Activated effector memory CD4-positive, alpha-beta T cell treated with anti-CD3 and anti-CD28 coated beads, Interleukin-2, amount 50 U/mL, for 16 hours (primary cell): ENCODE data around the gene GLMP.
"Not testable (repeated sequence)": the region's sequence is repeated elsewhere in the genome, so short reads cannot be mapped to it uniquely, and the experiment has no call there.

Source experiments
- DNase-seq: peaks from one replicate; pipeline ENCODE4 v3.0.0-alpha.2; 2020

GLMP gene, protein sequence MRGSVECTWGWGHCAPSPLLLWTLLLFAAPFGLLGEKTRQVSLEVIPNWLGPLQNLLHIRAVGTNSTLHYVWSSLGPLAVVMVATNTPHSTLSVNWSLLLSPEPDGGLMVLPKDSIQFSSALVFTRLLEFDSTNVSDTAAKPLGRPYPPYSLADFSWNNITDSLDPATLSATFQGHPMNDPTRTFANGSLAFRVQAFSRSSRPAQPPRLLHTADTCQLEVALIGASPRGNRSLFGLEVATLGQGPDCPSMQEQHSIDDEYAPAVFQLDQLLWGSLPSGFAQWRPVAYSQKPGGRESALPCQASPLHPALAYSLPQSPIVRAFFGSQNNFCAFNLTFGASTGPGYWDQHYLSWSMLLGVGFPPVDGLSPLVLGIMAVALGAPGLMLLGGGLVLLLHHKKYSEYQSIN

DNA sequence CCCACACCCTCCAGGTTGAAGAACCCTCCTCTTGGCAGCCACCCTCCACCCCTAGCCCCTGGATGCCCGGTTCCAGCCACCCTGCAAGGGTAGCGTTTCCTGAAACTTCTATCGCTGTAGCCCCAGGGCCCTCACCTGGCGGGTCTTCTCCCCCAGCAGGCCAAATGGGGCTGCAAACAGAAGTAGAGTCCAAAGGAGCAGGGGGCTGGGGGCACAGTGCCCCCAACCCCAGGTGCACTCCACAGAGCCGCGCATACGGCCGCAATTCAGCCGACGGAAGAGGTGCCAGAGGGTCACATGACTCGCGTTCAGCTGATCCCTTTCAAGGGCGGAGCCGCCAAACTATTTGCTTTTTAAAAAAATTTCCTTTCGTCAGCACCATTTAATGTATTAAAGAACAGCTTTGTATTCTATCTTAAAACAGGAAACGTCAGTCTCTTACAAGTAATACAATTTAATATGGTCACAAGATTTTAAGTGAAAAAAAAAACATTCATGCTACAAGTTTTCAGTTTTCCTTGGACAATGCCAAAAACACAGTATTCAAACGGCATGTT, at the start of gene GLMP:
Gene GLMP, minus strand, starts transcription at position 289 of the 557 bp plus-strand sequence. Its CDS starts 34 bp downstream, at position 255.
- DNase-seq, result peak; percentile 85

GRCh38 chr1:156344409-156344808, 48.9 kb upstream of the GLMP start:
- DNase-seq, result no peak

DNA sequence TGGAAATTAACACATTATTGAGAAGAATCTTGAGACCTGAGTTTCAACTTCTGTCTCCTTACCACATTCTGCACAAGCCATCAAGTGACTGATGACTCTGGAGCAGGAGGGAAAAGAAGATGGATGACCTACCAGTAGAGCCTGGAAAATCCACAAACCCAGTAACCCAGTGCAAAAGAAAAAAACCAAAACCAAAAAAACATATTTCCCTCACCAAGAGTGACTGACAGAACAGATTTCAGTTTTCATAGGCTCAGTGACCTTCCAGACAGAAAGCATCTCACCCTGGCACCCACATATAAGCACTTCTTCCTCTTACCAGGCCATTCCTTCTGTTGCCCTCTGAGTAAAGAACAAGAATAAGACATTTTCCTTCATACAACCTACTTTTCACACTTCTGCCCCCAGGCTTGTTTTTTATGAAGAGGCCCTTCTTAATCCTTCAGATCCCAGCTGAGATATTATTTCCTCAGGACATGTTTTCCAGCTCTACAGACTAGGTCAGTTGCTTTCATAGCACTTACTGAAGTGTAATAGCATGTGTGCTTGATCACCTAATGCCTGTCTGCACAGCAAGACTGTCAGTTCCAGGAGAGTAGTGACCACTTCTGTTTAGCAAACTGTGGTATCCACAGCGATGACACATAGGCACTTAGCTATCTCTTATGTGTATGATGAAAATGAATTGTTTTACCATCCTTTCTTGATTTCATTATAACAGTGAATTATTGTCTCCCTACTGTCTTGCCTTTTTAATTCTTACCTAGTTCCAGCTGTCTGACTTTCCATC, 46.9 kb upstream of the GLMP start:
- DNase-seq, result no peak

DNA sequence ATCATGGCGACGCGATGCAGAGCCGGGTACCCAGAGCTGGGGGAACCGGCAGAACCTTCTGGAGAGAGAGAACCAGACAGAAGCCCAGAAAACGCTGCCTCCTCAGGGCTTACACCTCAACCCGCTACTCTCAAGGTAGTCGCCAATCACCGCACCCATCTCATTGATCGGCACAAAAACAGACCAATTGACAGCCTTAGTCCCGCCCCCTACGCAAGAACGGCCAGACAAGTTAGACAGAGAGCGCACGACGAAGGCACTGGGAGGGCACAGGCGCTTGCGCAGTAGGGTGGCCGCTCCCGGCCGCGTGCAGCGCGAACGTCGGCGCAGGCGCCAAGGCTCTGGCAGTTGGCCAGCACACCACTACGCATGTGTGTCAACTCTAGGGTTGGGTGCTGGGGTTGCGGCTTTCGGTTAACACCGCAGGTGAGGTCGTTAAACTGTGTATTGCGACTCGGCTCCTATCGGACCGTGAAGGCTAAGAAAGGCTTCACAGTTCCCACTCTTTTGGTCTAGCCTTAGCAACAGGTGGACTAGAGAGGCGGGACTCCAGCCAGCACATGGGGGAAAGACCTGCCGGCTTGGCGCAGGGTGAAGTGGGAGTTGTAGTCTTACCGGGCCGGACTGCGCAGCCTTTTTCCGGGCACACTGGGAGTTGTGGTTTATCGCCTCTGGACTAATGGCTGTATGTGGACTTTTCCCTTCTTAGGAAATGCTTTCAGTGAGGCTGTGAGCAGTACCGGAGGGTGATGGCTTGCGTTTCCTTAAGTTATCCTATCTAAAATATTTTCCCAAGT, 42.9 kb upstream of the GLMP start, which contains the start of the genes CCT3 and TSACC:
Gene CCT3, minus strand, starts transcription at position 113 of the 797 bp plus-strand sequence. Its CDS starts 108 bp downstream, at position 5.
Gene TSACC, plus strand, starts transcription at position 347 of the 797 bp plus-strand sequence. CDS start 1,232 bp downstream, outside the sequence.
- peak; percentile 100 for DNase-seq

- no peak for DNase-seq
Observed at GRCh38 chr1:156337888-156338179, 42.4 kb upstream of the GLMP start.

- DNase-seq, result peak; percentile 65
Observed at GRCh38 chr1:156337052-156337887, 41.8 kb upstream of the GLMP start.

DNA sequence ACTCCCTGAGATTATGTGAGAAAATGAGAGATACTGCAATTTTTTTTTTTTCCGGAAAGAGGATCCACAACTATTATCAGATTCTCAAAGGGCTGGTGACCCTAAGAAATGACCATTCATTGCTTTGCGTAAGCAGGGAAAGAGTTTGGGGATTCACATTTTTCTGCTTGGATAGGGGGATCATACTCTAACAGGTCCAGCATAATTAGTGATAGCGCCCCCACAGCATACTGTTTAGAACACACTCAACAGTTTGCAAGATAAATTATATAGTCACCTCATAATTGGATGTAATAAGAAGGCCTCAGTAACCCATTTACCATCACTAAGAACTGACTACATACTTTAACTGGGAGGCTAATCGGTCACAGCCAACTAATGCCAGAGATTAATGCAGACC, 40.8 kb upstream of the GLMP start:
- DNase-seq, result no peak

GRCh38 chr1:156323179-156323578, 27.7 kb upstream of the GLMP start:
- DNase-seq, result not testable (repeated sequence)

- DNase-seq, result no peak
Observed at GRCh38 chr1:156320560-156320959, 25.1 kb upstream of the GLMP start.

DNA sequence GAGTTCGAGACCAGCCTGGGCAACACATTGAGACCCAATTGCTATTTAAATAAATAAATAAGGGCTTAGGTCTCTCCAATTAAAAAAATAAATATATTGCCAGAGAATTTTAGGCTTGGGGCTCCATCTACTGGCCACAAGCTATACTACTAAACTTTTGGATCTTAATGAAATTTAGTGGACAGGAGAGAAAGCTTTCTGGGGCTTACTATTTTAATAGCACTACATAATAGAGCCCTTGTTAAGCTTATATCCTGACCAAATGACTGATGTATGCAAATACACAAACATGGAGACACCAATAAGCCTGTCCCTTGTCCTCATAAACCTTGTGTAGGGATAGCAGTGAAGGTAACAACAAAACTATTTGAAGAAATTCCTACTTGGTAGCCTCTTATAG, 24.2 kb upstream of the GLMP start:
- DNase-seq, result no peak

GRCh38 chr1:156316909-156317308, 21.4 kb upstream of the GLMP start:
- no peak for DNase-seq

DNA sequence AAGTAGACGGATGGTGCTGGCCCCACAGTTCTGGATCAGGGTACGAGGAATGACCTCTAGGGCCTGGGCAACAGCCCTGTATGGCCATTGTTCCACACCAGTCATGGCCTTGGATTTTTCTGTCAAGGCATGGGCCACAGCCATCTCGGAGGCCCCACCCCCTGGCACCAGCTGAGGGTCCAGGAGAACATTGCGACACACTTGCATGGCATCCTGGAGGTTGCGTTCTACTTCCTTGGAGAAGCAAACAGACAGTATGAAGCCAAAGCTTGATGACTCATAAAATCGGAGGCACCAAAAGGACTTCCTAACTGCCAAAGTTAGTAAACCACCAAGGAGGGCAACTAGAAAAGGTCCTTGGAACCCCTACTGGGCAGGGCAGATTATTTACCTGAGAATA, 15.5 kb upstream of the GLMP start:
- no peak for DNase-seq

- no peak for DNase-seq
Observed at GRCh38 chr1:156308078-156308477, 12.6 kb upstream of the GLMP start.

DNA sequence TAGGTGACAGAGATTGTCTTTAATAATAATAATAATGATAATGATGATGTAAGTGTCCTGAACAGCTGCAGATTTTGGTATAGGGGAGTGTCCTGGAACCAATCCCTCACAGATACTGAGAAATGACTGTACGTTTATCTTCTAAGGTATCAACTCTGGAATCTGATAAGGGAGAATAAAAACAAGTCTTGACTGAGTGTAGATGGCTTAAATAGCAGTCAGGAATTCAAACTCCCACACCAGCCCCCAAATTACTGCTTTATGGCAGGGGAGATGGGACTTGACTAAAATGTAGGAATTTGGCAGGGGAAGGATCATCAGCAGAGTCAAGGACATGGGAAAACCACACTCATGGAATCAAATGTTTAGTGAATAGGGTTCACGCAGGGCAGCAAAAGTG, 9.7 kb upstream of the GLMP start:
- no peak for DNase-seq

DNA sequence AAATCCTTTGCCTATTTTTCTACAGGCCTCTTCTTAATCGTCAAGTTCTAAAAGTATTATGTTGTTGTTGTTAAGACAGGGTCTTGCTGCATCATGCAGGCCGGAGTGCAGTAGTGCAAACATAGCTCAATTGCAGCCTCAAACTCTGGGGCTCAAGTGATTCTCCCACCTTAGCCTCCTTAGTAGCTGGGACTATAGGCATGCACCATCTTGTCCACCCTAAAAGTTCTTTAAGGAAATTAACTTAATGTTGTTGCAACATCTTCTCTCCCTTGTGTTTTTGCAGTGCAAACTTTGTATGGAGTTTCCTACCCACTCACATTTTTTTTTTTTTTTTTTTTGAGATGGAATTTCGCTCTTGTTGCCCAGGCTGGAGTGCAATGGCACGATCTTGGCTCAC, 7.8 kb upstream of the GLMP start:
- DNase-seq, result no peak

DNA sequence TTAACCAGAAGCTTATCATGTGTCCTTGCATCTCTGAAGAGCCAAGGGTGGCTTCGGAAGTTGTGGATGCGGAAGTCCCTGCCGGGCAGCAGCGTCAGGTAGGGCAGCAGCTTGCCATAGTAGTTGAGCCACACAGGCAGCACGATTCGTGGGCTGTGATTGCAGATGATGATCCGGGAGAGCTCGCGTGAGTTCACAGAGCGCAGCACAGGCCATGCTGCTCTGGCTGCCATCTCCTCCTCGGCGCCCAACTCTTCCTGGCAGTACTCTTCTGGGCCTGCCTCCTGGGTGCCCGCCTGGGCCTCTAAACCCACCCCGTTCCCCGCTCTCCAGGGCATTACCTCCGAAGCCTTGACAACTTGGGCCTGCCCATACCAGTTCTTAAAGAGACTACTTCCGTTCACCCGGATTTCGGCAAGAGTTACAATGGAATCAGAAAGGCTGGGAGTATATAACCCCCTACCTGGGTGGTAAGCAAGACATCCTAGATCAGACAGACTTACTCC, 3.4 kb upstream of the GLMP start, which contains the start of gene VHLL:
Gene VHLL, minus strand, starts transcription at position 456 of the 506 bp plus-strand sequence. Its CDS starts 118 bp downstream, at position 338.
- no peak for DNase-seq

DNA sequence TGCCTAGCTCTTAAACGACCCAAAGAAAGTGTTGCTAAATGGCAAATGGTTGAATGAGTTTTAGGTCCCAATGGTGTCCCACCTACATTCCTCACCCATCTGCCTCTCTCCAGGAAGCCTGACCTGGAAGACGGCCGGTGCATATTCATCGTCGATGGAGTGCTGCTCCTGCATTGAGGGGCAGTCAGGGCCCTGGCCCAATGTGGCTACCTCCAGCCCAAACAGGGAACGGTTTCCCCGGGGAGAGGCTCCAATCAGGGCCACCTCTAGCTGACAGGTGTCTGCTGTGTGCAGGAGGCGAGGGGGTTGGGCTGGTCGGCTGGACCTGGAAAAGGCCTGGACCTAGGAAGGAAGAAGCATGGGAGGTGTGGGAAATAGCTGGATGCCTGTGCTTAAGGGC, 1.6 kb downstream of the GLMP start:
- no peak for DNase-seq

DNA sequence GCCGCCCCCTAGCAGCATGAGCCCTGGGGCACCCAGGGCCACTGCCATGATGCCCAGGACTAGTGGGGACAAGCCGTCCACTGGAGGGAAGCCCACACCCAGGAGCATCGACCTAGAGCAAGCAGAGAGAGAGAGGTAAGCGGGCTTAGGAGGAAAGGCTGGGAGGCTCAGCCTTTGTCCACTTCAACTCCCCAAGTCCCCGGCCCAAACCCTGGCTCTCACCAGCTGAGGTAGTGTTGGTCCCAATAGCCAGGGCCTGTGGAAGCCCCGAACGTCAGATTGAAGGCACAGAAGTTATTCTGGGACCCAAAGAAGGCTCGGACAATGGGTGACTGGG, 2.4 kb downstream of the GLMP start:
- DNase-seq, result no peak

GRCh38 chr1:156291226-156292061, 4.0 kb downstream of the GLMP start:
- no peak for DNase-seq

DNA sequence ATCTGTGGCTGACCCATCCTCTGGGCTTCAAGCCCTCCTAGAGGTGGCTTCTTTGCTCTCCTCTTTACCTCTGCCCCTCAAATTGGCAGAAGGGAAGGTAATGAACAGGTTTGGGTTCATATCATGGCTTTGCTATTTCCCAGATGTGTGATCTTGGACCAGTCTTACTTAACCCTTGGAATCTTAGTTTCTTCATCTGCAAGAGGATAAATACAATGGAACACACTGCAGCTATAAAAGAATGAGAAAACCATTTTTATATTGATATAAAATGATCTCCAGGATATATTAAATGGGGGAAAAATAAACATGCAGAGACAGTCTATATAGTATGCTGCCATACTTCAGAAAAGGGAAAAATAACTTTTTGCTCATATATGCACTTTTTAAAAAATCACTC, 5.6 kb downstream of the GLMP start:
- DNase-seq, result no peak

GRCh38 chr1:156286061-156286460, 9.4 kb downstream of the GLMP start:
- DNase-seq, result no peak
